NOMO-1 (cell line): Measurements from ENCODE around the gene DGAT2.
A peak's percentile ranks its signal among the peaks of the same experiment; 100 is the strongest.

ENCODE experiments used
- DNase-seq, 2 experiments: peaks; one replicate each; lab custom pipeline; 2025; ENCODE audit not compliant: unreplicated experiment in 2 of 2; lab: John Stamatoyannopoulos, UW

The DGAT2 gene

GRCh38 chr11:75797792-75798191 lies 29.2 kb downstream of the DGAT2 start:
- no peak for DNase-seq

DNA sequence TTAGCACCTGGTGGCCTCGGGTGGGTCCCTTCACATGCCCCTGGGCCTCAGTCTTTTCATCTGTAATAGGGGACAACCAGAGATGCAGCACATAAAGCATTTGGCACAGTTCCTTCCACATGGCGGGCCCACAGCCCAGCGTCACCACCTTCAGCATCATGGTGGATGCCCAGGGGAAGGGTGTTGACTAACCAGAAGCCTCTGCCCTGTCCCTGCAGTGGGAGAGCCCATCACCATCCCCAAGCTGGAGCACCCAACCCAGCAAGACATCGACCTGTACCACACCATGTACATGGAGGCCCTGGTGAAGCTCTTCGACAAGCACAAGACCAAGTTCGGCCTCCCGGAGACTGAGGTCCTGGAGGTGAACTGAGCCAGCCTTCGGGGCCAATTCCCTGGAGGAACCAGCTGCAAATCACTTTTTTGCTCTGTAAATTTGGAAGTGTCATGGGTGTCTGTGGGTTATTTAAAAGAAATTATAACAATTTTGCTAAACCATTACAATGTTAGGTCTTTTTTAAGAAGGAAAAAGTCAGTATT lies 31.6 kb downstream of the DGAT2 start:
- DNase-seq = no peak

- no peak for DNase-seq
Observed at GRCh38 chr11:75800728-75801361, 32.3 kb downstream of the DGAT2 start.

DNA sequence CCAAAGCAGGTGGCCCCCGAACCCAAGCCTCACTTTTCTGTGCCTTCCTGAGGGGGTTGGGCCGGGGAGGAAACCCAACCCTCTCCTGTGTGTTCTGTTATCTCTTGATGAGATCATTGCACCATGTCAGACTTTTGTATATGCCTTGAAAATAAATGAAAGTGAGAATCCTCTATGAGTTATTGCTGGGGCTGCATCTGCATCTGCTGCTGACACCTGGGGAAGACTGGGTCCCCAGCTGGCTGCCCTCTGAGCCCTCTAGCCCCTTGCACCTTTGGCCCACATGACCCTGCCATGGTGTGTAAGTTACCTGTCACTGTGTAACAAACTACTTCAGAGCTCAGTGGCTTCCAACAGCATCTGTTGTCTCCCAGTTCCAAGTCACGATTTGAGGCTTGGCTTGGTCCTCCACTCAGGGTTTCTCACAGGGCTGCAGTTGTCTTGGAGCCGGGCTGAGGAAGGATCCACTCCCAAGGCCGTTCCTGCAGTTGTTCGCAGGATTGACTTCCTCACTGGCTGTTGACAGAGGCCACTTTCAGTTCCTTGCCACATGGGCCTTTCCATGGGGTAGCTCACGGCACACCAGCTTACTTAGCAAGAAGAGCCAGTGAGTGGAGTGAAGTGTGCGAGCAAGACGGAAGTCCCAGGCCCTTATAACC lies 32.9 kb downstream of the DGAT2 start:
- peak; percentile 62 to 66 for DNase-seq

DNA sequence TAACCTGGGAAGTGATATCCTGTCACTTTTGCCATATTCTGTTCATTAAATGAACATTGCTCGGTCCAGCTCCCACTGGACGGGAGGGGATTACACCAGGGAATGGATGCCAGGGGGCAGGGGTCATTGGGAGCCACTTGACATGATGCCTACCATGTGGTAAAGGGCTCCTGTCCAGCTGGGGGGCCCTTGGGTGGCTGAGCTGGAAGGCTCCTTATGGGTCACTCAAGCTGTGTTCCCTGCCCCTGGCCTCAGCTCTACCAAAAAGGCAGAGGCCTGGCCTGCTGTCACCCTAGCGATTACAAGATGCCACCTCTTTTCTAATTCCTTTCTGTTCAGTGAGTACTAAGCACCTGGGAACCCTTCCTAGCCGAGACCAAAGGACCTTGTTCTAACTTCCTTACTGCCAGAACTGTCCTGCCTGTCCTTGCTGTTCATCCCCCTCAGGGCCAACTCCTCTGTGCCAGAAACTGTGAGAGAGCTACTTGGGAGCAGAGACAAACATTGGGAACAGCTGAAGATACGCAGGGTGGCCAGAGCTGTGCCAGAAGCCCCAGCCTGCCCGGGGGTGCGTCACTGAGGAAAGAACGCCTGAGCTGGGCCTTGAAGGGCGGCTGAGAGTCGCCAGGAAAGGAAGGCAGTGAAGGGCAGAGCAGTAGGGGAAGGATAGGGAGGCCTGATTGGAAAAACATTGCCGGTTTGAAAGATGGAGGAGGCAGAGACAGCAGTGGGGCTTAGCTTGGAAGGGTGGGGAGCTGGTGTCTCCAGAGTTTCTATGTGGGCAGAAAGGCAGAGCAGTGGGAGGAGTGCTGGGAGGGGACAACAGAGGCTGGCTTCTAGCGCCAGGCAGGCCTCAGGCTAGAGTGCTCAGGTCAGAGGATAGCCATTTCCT lies 33.7 kb downstream of the DGAT2 start:
- DNase-seq = no peak

- DNase-seq = peak; percentile 46 to 58
Observed at GRCh38 chr11:75802913-75803820, 34.6 kb downstream of the DGAT2 start.

DNA sequence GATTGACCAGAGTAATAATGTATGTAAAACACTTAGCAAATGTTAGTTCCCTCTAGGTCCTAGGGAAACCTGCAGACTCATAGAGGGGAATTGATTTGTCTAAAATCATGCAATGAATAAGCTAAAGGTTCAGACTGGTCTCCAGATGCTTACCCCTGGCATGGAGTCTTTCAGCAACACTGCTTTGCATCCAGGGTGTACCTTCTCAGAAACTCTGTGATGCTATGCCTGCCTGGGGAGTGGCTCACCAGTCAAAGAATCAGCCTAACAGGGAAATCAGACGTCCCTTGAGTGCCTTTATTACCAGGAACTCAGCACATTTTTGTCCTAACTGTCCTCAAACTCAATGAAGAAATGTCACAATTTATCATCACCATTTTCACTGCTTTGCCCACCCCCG lies 40.5 kb downstream of the DGAT2 start:
- DNase-seq = no peak

GRCh38 chr11:75809991-75810390 lies 41.4 kb downstream of the DGAT2 start:
- peak in 1 of 2 experiments; percentile 32 for DNase-seq

DNA sequence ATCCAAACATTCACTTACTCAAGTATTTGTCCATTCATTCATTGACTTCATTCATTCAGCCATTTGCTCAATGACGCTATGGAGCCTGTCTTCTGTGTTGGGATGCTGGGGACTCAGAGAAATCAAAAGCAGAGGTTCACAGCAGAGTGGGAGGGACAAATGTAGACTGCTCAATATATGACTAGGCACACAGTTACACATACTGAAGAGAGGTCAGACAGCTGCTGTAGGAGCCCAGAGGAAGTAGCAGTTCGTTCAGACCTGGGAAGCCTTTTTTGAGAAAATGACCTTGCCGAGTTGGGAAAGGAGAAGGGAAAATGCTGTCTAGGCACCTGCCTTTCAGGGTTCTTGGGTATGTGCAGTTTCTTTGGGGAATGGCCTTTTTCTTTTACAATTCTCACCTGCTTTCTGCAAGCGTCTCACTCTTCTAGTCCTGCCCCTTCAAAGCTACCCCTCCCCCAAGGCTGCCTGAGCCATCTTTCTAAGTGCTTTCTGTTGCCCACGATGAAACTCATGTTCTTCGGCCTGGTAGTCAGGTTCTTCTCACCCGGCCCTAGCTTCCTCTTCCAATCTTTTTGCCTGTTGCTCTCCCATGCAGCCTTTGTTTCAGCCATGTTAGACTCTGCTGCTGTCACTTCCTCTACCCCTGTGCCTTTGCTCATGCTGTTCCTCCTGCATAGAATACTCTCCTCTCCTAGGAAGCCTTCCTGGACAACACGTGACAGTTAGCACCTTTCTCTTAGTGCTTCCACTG lies 42.2 kb downstream of the DGAT2 start:
- DNase-seq = peak; percentile 41 to 66

- no peak for DNase-seq
Observed at GRCh38 chr11:75811485-75811884, 42.9 kb downstream of the DGAT2 start.

- DNase-seq = no peak
Observed at GRCh38 chr11:75812542-75813040, 44.0 kb downstream of the DGAT2 start.

DNA sequence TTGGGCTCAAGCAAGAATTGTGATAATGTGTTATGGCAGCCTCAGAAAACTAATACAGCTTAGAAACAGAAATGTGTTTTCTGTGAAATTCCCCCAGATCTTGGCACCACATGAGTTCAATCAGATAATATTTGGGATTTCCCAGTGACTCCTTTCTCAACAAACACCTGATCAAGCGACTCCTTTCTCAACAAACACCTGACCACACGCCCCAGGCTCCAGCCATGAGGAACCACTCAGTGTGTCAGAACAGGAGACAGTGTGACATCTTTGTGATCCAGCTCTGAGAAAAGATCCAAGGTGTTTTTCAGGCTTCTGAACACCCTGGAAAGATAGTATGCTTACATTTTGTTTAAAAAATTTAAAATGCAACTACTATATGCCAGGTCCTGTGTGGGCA lies 44.5 kb downstream of the DGAT2 start:
- DNase-seq = no peak

DNA sequence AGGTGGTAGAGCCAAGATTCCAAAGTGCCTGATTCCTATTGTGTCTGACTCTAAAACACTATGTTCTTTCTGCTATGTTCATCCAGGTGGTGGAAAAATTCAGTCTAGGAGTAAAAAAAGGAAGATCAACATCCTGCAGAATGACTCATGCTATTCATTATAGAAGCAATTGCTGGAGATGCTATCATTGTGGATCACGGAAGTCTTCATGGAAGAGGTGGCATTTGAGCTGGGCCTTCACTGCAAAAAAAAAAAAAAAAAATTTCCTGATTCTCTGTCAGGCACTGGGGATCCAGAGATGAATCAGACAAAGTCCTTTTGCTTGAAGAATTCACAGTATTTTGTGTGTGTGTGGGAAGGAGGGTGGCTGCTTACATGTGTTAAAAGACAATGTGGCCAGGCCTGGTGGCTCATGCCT lies 45.1 kb downstream of the DGAT2 start:
- DNase-seq = no peak

DNA sequence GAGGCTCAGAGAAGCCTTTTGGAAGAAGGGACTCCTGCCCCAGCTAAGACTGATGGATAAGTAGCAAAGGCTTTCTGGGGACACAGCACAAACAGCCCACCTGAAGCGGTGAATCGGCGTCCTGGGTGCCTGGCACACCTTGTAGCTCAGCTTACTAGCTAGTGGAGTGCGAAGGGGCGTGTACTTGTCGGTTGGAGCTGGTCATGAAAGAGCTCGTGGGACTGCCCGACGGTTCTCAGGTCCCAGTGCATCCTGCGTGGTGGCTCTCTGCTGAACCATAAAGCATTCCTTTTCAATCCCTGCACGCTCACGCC lies 45.7 kb downstream of the DGAT2 start:
- peak in 1 of 2 experiments; percentile 88 for DNase-seq

GRCh38 chr11:75814677-75815344 lies 46.2 kb downstream of the DGAT2 start, which contains the start of gene UVRAG:
UVRAG (plus strand) TSS chr11:75815210; CDS start chr11:75815408, 198 bp downstream.
- peak; percentile 99 for DNase-seq

- no peak for DNase-seq
Observed at GRCh38 chr11:75815345-75816168, 47.0 kb downstream of the DGAT2 start.

- peak; percentile 13 to 55 for DNase-seq
Observed at GRCh38 chr11:75816561-75817239, 48.1 kb downstream of the DGAT2 start.
